HEK293T (cell line): ENCODE results near the gene GSTA3.
"Not testable (repeated sequence)": the region's sequence is repeated elsewhere in the genome, so short reads cannot be mapped to it uniquely, and the experiment has no call there.

Source experiments
- ARNT ChIP-seq: fragments of 450-650 bp; IDR thresholded peaks from 2 replicates; pipeline ENCODE4 v1.6.1; 2017; ENCODE audit warnings: mild to moderate bottlenecking
- BHLHE40 ChIP-seq: fragments of 450-650 bp; IDR thresholded peaks from 2 replicates; pipeline ENCODE4 v1.6.1; 2016; ENCODE audit warnings: mild to moderate bottlenecking, moderate library complexity, borderline replicate concordance
- ELF4 ChIP-seq: fragments of 450-650 bp; IDR thresholded peaks from 2 replicates; pipeline ENCODE4 v1.6.1; 2017; ENCODE audit warnings: antibody characterized with exemption
- FOXA1 ChIP-seq: fragments of 450-650 bp; IDR thresholded peaks from 2 replicates; pipeline ENCODE4 v1.6.1; 2016; ENCODE audit warnings: mild to moderate bottlenecking
- FOXK2 ChIP-seq: fragments of 450-650 bp; IDR thresholded peaks from 2 replicates; pipeline ENCODE4 v1.6.1; 2016; ENCODE audit warnings: mild to moderate bottlenecking
- FOXM1 ChIP-seq: fragments of 450-650 bp; IDR thresholded peaks from 2 replicates; pipeline ENCODE4 v1.6.1; 2017; ENCODE audit warnings: mild to moderate bottlenecking, borderline replicate concordance
- HDGF ChIP-seq: fragments of 450-650 bp; IDR thresholded peaks from 2 replicates; pipeline ENCODE4 v1.6.1; 2017; ENCODE audit warnings: antibody characterized with exemption, borderline replicate concordance
- LEF1 ChIP-seq: fragments of 450-650 bp; IDR thresholded peaks from 2 replicates; pipeline ENCODE4 v1.6.1; 2017; ENCODE audit warnings: mild to moderate bottlenecking, borderline replicate concordance
- PKNOX1 ChIP-seq: fragments of 450-650 bp; IDR thresholded peaks from 2 replicates; pipeline ENCODE4 v1.6.1; 2016
- SP1 ChIP-seq: fragments of 450-650 bp; IDR thresholded peaks from 2 replicates; pipeline ENCODE4 v1.6.1; 2017
- SUZ12 ChIP-seq: fragments of 450-650 bp; IDR thresholded peaks from 2 replicates; pipeline ENCODE4 v1.6.1; 2016; ENCODE audit warnings: mild to moderate bottlenecking

- TF ChIP-seq PKNOX1, ARNT, SP1, ELF4, FOXK2, FOXA1, SUZ12, LEF1, HDGF, FOXM1, BHLHE40: not testable (repeated sequence)
Observed at GRCh38 chr6:52870335-52871091, 39.0 kb downstream of the GSTA3 start.
